Camera-type eye (tissue), 1 donor: ENCODE measurements around the gene SFTPA1. TPM values are rescaled to one million over a fixed set of nuclear protein-coding genes. Genes with fewer than 3 reads are reported as not detected.

ENCODE experiments used
- total RNA-seq: library from RNA; depleted of rRNA; stranded (reverse); fragments of >200 nt; gene quantifications from one replicate; pipeline ENCODE4 v1.2.3, GENCODE V29; 2014

The SFTPA1 gene
- total RNA-seq, result not detected

DNA sequence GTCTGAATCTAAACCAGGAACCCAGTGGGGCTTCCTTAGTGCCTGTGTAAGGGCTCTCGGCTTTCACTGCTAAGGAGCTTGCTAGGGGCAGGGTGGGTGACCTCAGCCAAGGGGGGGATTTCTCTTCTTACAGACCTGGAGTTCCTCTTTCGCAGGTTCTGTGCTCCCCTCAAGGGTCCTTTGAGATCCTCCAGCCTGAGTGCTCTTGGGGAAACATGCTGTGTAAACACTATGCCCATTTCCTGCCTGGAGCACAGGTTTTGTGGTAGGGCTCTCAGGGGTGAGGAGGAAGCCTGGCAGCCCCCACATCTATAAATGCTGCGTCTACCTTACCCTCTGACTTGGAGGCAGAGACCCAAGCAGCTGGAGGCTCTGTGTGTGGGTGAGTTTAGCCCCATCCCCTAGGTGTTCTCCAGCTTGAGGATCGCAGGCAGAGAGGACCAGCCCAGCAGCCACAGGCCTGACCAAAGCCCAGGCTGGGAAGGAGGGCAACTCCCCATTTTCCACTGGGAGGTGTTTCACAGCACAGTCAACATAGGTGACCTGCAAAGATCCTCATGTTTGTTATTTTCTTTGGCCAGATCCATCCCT lies at the start of gene SFTPA1:
Gene SFTPA1 (plus strand): TSS at position 339 of the 591 bp plus-strand sequence. CDS start 887 bp downstream, outside the sequence.

Other genes with a start within 250 kb of the SFTPA1 start
- gene ZCCHC24, start 165.3 kb upstream of the SFTPA1 start, total RNA-seq, result 17.9 TPM
- 0.11 TPM for gene EIF5AL1, start 98.4 kb upstream of the SFTPA1 start, total RNA-seq
- gene SFTPA2, start 50.5 kb upstream of the SFTPA1 start, total RNA-seq, result not detected
- gene NUTM2B, start 92.3 kb downstream of the SFTPA1 start, total RNA-seq, result 0.66 TPM
- 0.33 TPM for gene NUTM2E, start 215.8 kb downstream of the SFTPA1 start, total RNA-seq